ENCODE data around the gene TMEM247. TPM values are rescaled to one million over a fixed set of nuclear protein-coding genes. Genes with fewer than 3 reads are reported as not detected.

The TMEM247 gene
- total and polyA plus RNA-seq, 10 of the 15 experiments (the other 5 are each of a cell fraction or from before 2014, with no cell fraction given): not detected

DNA sequence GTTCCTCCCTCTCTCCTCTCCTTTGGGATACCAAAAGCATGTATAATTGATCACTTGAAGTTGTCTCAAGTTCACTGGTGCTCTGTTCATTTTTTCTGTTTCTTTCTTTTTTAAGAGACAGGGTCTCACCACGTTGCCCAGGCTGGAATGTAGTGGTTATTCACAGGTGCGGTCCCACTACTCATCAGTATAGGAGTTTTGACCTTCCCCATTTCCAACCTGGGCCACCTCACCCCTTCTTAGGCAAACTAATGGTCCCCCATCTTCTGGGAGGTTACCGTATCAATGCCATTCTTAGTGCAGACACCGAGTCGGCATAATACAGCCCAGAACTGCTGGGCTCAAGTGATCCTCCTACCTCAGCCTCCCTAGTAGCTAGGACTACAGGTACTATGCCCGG lies 31.3 kb upstream of the TMEM247 start:
- RAD21 ChIA-PET (ENCODE audit: unreplicated experiment): no interaction called here

More for the DNA sequence above, 31.3 kb upstream of the TMEM247 start:
- intact Hi-C loops (cut with micrococcal nuclease; ENCODE audit: unreplicated experiment) (no loop called here), in situ Hi-C loops (cut with MboI) (no loop called here)
- no peak for FAIRE-seq
- WGBS (ENCODE audit: insufficient coverage, insufficient replicate concordance, low lambda C conversion rate, missing lambda C conversion rate): 43% methylated on average over 6 of the region's 6 CpGs
- TF ChIP-seq EGR1 (IDR thresholded peaks at IDR 0.05; ENCODE audit: borderline replicate concordance in 1 of 2, low read depth in 2 of 2, low read length in 2 of 2): no peak
- no peak for TF ChIP-seq RELA (IDR thresholded peaks at IDR 0.05; ENCODE audit: borderline replicate concordance, partially characterized antibody)
- TF ChIP-seq, protein P1, sequence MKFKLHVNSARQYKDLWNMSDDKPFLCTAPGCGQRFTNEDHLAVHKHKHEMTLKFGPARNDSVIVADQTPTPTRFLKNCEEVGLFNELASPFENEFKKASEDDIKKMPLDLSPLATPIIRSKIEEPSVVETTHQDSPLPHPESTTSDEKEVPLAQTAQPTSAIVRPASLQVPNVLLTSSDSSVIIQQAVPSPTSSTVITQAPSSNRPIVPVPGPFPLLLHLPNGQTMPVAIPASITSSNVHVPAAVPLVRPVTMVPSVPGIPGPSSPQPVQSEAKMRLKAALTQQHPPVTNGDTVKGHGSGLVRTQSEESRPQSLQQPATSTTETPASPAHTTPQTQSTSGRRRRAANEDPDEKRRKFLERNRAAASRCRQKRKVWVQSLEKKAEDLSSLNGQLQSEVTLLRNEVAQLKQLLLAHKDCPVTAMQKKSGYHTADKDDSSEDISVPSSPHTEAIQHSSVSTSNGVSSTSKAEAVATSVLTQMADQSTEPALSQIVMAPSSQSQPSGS (IDR thresholded peaks at IDR 0.05; ENCODE audit: low read length): no peak
- no peak for TF ChIP-seq LARP7 (IDR thresholded peaks at IDR 0.05)
- TF ChIP-seq ZNF217 (IDR thresholded peaks at IDR 0.05): no peak
- TF ChIP-seq, protein P2, sequence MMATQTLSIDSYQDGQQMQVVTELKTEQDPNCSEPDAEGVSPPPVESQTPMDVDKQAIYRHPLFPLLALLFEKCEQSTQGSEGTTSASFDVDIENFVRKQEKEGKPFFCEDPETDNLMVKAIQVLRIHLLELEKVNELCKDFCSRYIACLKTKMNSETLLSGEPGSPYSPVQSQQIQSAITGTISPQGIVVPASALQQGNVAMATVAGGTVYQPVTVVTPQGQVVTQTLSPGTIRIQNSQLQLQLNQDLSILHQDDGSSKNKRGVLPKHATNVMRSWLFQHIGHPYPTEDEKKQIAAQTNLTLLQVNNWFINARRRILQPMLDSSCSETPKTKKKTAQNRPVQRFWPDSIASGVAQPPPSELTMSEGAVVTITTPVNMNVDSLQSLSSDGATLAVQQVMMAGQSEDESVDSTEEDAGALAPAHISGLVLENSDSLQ (IDR thresholded peaks at IDR 0.05): no peak
- TF ChIP-seq NR2C1 (IDR thresholded peaks at IDR 0.05): no peak
- no peak for TF ChIP-seq ZNF622 (IDR thresholded peaks at IDR 0.05)
- no peak for TF ChIP-seq ZZZ3 (IDR thresholded peaks at IDR 0.05; ENCODE audit: control insufficient read depth, insufficient read length, low read depth)
- TF ChIP-seq EED (IDR thresholded peaks at IDR 0.05; ENCODE audit: low read depth): no peak
- TF ChIP-seq NFIC (IDR thresholded peaks at IDR 0.05; ENCODE audit: low read depth, low read length): no peak
- TF ChIP-seq NFYA (IDR thresholded peaks at IDR 0.05; ENCODE audit: borderline replicate concordance, low read depth, low read length): no peak
- no peak for TF ChIP-seq TCF3 (IDR thresholded peaks at IDR 0.05; ENCODE audit: borderline replicate concordance, insufficient read depth, low read depth, low read length)
- no peak for TF ChIP-seq ZNF24 (IDR thresholded peaks at IDR 0.05)
- no peak for TF ChIP-seq IRF5 (IDR thresholded peaks at IDR 0.05; ENCODE audit: borderline replicate concordance)
- TF ChIP-seq HCFC1 (IDR thresholded peaks at IDR 0.05; ENCODE audit: low read length): no peak
- H3K27ac ChIP-seq (ENCODE audit: control insufficient read depth, insufficient read depth): no peak overlapping the region
- no peak for ATAC-seq
- BruUV-seq (replicated peaks): no TSS peak
- H3K27me3 ChIP-seq (replicated peaks in 1 of 2; ENCODE audit: control insufficient read depth in 2 of 2, insufficient read depth in 2 of 2, low read length in 1 of 2): no peaks in the 10 kb centered on the region
- DNase-seq (ENCODE audit: low read depth, low spot score): no peak
- no peaks in the 10 kb centered on the region; a peak in 1 of 4 replicates for H3K36me3 ChIP-seq (ENCODE audit: control insufficient read depth in 2 of 2, insufficient read depth in 2 of 2, low read length in 1 of 2)
- no peaks in the 10 kb centered on the region for H3K79me2 ChIP-seq (ENCODE audit: control insufficient read depth, insufficient read depth, low read length)
- CTCF ChIA-PET: no interaction called here
- H3K9ac ChIP-seq (ENCODE audit: control insufficient read depth, insufficient read depth, low read length): no peak overlapping the region
- H4K20me1 ChIP-seq (ENCODE audit: control insufficient read depth, insufficient read depth): no peaks in the 10 kb centered on the region
- no peaks in the 10 kb centered on the region for H3K4me1 ChIP-seq (ENCODE audit: control insufficient read depth, insufficient read depth, low read length)
- H2AFZ ChIP-seq (ENCODE audit: control insufficient read depth, low read depth, low read length): no peak overlapping the region
- no peak overlapping the region for H3K4me2 ChIP-seq (ENCODE audit: control insufficient read depth, insufficient read depth)
- no peaks in the 10 kb centered on the region; the same call in 2 of the 3 replicates for H3K9me3 ChIP-seq (replicated peaks; ENCODE audit: control insufficient read depth, insufficient read depth, low read length)
- SMC1A ChIA-PET (ENCODE audit: uncharacterized antibody, unreplicated experiment): interaction anchor here (0.6 kb wide), 1 partner anchor 10 kb away, joined by 3 read pairs; no protein-coding TSS in a partner anchor
- H3K4me3 ChIP-seq: no peak overlapping the region
- POLR2A ChIA-PET: no interaction called here

Measured in GM12878 (cell line).